ENCODE measurements around the gene TENM4. TPM values are rescaled to one million over a fixed set of nuclear protein-coding genes. Genes with fewer than 3 reads are reported as not detected.

TENM4 gene
- total RNA-seq, 1 donor from 2014 or later, result 43.2 TPM

- TF ChIP-seq CTCF (conservative IDR thresholded peaks at IDR 0.05), result no peak
- DNase-seq (ENCODE audit: low read depth, low spot score), result no peak
- Mint-ChIP-seq H3K27ac (ENCODE audit: unreplicated experiment) (no peak overlapping the region), H3K27me3 (ENCODE audit: low read depth) (no peaks in the 10 kb centered on the region), H3K36me3 (ENCODE audit: low read depth) (no peaks in the 10 kb centered on the region), H3K4me1 (peaks cover 4% of the 10 kb centered on the region), H3K9me3 (no peaks in the 10 kb centered on the region), H3K4me3 (no peak overlapping the region)
Measured at GRCh38 chr11:78696177-78696576, 744.7 kb downstream of the TENM4 start.

GRCh38 chr11:78694152-78694551 is 746.7 kb downstream of the TENM4 start:
- no peak overlapping the region for H3K4me3 Mint-ChIP-seq
- peaks cover 6% of the 10 kb centered on the region for H3K4me1 Mint-ChIP-seq
- no peaks in the 10 kb centered on the region for H3K27me3 Mint-ChIP-seq (ENCODE audit: low read depth)

GRCh38 chr11:78691215-78691614 is 749.6 kb downstream of the TENM4 start:
- Mint-ChIP-seq H3K4me1 (peaks cover 14% of the 10 kb centered on the region), H3K36me3 (ENCODE audit: low read depth) (peaks cover 3% of the 10 kb centered on the region), H3K27me3 (ENCODE audit: low read depth) (no peaks in the 10 kb centered on the region), H3K27ac (ENCODE audit: unreplicated experiment) (no peak overlapping the region), H3K4me3 (no peak overlapping the region), H3K9me3 (peaks cover 1% of the 10 kb centered on the region)
- DNase-seq (ENCODE audit: low read depth, low spot score), result no peak
- TF ChIP-seq CTCF (conservative IDR thresholded peaks at IDR 0.05), result no peak

More at GRCh38 chr11:78694152-78694551, 746.7 kb downstream of the TENM4 start:
- DNase-seq (ENCODE audit: low read depth, low spot score), result no peak
- H3K9me3 Mint-ChIP-seq, result no peaks in the 10 kb centered on the region
- TF ChIP-seq CTCF (conservative IDR thresholded peaks at IDR 0.05), result no peak
- no peak overlapping the region for H3K27ac Mint-ChIP-seq (ENCODE audit: unreplicated experiment)
- H3K36me3 Mint-ChIP-seq (ENCODE audit: low read depth), result no peaks in the 10 kb centered on the region

GRCh38 chr11:78690352-78690987 is 750.4 kb downstream of the TENM4 start:
- Mint-ChIP-seq H3K27ac (ENCODE audit: unreplicated experiment) (no peak overlapping the region), H3K4me3 (no peak overlapping the region), H3K9me3 (peaks cover 3% of the 10 kb centered on the region)

GRCh38 chr11:78689585-78690153 is 751.2 kb downstream of the TENM4 start:
- Mint-ChIP-seq H3K4me1 (peaks cover 14% of the 10 kb centered on the region), H3K4me3 (peak overlapping the region; percentile 14), H3K27ac (ENCODE audit: unreplicated experiment) (no peak overlapping the region), H3K27me3 (ENCODE audit: low read depth) (no peaks in the 10 kb centered on the region), H3K9me3 (peaks cover 3% of the 10 kb centered on the region), H3K36me3 (ENCODE audit: low read depth) (peaks cover 7% of the 10 kb centered on the region)
- no peak for TF ChIP-seq CTCF (conservative IDR thresholded peaks at IDR 0.05)
- no peak for DNase-seq (ENCODE audit: low read depth, low spot score)

More at GRCh38 chr11:78690352-78690987, 750.4 kb downstream of the TENM4 start:
- Mint-ChIP-seq H3K27me3 (ENCODE audit: low read depth) (no peaks in the 10 kb centered on the region), H3K36me3 (ENCODE audit: low read depth) (peaks cover 7% of the 10 kb centered on the region), H3K4me1 (peaks cover 14% of the 10 kb centered on the region)
- no peak for TF ChIP-seq CTCF (conservative IDR thresholded peaks at IDR 0.05)
- no peak for DNase-seq (ENCODE audit: low read depth, low spot score)
